DMS 273 treated with DMSO at 0.1 percent for 48 hours (cell line): ENCODE measurements around the gene NEK8.

Source experiments
- DNase-seq: peaks from one replicate; lab custom pipeline; 2025; lab: John Stamatoyannopoulos, UW

Gene NEK8

DNA sequence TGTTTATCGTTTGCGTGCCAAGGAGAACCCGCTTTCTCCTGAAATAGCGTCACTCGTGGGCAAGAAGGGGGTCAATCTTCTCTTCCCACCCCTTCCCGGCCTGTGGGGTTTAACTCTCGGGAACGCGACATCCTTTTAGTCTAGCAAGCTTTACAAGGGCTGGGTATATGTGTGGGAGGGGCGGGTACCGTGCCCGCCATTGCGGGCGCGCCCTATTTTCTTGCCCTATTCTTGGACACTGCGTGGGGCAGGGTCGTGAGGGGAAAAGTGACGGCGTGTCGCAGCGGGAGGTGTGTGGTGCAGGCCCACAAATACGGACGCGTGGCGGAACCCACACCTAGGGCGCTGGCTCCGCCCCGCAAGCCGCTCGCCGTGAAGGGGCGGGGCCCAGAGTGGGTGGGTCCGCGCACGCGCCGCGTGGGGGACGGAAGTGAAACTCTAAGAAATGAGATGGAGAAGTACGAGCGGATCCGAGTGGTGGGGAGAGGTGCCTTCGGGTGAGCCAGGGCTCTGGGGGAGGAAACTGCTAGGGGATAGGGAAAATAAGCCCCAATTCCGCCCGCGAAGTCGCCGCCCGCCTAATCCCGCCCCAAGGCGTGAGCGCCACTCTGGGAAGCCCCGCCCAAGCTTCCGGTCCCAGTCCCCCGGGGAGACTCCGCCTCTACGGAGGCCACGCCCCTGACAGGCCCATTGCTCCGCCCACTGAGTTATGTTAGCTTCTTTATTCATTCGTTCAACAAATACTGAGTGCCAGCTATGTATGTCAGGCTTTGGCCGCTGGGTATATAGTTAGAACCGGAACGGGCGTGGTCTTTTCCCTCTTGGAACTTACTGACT lies at the start of gene NEK8:
Gene NEK8 (plus strand): TSS at position 425 of the 837 bp plus-strand sequence. CDS start 26 bp downstream, at position 451.
- DNase-seq: peak; percentile 62

DNA sequence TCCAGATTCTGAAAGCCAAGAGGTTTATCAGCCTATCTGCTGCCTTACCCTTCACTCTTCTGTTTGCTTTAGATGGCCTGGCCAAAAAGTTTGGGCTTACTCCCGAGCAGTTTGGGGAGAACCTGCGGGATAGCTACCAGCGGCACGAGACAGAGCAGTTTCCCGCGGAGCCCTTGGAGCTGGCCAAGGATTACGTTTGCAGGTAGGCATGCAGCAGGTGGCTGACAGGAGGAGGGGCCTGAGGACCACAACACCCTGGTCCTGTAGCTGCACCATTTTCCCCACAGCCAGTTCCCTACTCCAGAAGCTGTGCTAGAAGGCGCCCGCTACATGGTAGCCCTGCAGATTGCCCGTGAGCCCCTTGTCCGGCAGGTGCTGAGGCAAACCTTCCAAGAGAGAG lies 45.9 kb upstream of the NEK8 start:
- no peak for DNase-seq

DNA sequence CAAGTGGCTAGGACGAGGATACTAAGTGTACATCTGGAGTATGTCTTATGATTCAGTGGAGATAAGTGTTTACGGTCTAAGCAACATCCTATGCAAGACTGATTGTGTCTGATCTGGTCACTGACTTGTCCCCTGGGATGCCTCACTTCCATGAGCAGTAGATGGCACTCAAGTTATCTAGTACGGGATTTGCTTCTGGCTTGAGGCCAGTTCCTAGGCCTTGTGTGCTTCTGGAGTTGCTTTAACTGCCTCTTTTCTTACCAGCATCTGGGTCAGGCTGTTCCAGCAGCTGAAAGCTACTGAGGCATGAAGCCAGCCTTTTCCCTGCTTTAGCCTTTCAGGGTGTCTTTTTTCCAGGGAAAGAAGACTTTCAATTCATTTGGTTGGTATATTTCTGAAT lies 43.6 kb upstream of the NEK8 start:
- peak; percentile 69 for DNase-seq

DNA sequence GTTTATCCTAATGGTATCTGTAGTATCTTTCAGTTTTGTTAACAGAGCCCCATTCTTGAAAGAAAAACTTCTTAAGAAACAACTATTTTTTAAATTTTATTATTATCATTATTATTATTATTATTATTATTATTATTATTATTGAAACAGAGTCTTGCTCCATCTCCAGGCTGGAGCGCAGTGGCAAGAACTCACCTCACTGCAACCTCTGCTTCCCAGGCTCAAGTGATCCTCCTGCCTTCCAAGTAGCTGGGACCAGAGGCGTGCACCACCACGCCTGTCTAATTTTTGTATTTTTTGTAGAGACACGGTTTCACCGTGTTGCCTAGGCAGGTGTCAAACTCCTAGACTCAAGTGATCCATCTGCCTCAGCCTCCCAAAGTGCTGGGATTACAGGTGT lies 43.2 kb upstream of the NEK8 start:
- no peak for DNase-seq

DNA sequence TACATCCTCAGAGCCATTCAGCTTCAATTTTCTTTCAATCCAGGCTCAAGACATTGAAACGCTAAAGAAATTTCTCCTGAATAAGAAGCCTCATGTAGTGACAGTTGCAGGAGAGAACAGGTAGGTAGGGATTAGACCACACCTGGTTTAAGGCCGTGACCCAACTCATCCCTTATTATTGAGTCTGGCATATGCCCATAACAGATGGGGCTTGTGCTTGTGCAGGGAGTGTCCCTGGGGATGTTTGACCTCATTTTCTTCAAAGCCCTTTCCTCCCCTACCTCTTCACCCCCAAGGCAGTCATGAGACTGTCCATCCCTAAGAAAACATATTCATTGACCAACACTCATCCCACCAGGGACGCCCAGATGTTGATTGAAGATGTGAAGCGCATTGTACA lies 42.3 kb upstream of the NEK8 start:
- DNase-seq: no peak

DNA sequence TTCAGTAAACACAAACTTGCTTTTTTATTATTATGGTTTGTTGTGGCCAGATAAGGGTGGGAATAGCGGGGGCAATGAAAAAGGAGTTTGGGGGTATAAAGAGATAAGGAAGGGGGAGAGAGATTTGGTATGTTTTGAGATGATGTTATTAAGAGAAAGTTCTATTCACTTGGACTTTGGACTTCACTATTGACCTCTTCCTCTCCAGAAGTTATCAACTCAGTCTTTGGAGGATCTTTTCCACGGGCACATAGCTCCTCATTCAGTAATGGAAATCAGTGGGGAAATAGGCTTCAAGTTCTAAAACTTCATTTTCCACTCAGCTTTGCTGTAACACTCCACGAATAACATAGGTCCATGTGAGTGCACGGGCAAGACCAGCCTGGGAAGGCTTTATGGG lies 40.1 kb upstream of the NEK8 start:
- no peak for DNase-seq

DNA sequence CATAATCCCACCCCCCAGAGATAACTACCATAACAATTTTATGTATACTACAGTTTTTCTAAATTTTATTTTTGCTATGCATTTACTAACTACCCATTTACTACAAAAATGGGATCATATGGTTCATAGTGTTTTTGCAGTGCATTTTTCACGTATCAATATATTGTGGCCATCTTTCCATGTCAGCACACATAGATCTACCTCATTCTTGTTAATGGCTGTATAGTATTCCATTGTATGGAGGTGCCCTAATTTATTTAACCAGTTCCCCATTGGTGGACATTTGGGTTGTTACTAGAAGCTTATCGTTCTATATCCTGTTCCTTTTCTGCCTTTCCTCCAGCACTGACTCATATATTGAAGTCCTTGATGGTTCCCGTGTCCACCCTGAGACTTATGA lies 39.6 kb upstream of the NEK8 start:
- no peak for DNase-seq

DNA sequence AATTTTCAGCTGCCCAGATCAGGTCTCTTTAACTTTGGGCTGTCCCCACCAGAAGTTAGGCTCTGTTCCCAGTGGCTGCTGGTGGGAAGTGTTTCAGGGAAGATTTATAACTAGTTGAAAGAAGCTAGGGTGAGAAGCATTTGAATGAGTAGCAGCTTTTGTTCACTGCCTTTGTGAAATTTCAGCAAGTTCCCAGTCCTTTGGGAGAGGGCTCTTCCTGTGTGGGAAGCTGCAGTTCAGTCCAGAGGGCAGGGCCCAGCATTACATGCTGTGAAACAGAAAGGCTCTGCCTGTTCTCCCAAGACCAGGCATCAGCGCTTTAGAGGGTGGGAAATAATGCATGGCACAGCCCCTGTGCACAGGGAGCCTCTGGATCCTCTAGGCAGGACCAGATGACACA lies 34.7 kb upstream of the NEK8 start:
- no peak for DNase-seq

DNA sequence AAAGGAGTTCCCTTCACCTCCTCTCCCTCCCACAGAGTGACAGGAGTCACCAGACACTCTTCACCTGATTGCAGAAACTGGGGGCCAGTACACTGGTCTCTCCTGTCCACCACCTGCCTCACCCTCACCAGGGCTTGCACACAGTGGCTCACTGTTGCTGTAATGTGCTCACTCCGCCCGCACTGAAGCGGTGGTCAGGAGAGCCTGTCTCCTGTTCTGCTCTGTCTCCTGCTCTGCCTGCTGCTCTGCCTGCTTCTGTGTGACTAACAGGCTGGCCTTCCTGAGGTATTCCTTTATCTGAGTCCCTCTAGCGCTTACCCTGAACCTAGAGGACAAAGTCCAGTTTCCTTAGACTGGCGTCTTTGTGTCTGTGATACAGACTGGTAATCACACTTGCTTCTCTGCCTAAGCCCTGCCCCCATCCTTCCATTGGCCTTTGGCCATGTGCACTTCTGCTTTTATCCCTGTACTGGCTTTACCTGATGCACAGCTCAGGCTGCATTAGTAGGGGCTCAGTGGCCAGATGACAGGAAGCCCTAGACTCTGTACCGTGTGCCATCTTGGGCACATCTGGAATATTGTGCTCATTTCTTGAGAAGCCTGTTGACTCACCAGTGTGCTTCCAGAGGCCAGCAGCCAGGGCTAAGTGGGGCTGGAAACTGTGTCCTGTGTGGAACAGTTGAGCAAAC lies 30.2 kb upstream of the NEK8 start:
- no peak for DNase-seq

DNA sequence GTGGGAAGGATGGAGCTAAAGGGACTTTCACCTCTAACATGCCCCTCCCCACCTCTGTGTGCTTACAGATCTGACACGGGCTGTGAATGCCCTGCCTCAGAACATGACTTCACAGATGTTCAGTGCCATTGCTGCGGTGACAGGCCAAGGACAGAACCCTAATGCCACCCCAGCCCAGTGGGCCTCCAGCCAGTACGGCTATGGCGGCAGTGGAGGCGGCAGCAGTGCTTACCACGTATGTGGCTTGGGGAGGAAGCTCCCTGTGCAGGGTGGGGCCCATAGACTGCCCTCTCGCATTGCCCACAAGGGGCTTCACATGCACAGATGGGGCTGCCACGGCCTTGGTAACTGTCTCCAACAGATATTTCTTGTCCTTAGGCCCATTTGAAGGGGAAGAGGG lies 28.3 kb upstream of the NEK8 start:
- DNase-seq: no peak

DNA sequence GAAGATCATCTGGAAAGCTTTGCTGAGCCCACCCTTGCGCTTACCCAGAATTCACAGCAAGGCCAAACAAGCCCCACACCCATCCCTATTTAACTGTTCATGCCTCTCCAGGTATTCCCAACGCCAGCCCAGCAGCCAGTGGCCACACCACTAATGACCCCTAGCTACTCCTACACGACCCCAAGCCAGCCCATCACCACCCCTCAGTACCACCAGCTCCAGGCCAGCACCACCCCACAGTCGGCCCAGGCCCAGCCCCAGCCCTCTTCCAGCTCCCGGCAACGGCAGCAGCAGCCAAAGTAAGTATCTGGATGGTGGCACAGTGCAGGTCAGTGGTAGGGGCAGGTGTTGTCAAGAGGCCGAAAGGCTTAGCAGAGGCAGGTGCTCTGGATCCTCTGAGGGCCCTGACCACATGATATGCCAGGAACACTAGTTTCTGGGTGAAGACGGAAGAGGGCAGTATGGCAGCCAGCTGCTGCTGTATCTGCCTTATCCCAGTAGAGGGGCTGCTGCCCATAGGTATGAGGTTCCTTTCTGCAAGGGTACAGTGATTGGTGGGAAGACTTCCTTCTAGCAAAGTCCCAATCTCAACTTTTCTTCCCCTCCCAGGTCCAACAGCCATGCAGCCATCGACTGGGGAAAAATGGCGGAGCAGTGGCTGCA lies 27.6 kb upstream of the NEK8 start:
- DNase-seq: no peak

DNA sequence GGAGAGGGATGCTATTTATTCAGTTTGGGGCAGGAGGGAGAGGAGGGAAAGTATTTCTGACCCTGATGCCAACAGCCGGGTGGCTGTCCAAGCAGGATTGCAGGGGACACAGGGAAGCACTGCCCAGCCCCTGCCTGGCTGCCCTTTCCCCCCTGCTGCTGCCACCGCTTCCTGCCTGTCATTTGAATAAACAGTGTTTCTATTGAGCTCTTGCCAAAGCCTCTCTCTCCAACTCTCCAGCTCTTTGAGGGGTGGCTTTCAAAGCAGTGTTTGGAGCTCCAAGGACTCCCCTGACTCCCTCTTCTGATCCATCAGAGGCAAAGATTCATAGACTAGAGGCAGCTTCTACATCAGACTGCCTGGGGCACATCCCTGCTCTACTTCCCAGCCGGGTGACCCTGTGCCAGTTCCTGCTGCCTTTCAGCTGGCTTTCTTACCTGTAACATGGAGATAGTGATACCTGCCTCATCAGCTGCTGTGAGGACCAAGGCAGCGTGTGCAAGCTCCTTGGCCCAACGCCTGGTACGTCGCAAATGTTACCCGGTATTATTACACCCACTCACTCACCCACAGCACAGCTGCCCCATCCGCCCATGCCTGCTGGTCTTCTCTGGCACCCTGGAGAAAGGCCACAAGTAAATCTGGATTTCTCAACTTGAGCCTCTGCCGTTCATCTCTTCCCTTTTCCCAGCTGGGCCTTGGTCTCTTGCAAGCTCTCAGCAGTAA lies 26.4 kb upstream of the NEK8 start:
- DNase-seq: no peak

DNA sequence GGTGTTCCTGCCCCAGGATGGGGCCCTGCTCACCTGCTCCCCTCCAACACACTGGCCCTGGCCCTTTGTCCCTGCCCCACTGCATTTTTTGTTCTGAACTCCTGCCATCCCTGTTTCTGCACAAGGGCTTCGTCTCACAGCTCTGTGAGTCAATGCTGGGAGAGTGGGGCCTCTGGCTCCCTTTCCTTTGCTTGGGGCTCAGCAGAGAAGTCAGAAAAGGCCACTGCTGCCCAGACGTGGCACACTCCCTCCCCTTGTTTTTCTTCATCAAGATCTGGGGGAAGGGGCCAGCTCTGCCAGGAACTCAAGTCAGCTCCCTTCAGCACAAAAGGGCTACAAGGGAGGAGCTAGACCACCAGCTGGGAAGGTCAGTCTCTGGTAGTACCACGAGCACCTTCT lies 25.8 kb upstream of the NEK8 start:
- no peak for DNase-seq

DNA sequence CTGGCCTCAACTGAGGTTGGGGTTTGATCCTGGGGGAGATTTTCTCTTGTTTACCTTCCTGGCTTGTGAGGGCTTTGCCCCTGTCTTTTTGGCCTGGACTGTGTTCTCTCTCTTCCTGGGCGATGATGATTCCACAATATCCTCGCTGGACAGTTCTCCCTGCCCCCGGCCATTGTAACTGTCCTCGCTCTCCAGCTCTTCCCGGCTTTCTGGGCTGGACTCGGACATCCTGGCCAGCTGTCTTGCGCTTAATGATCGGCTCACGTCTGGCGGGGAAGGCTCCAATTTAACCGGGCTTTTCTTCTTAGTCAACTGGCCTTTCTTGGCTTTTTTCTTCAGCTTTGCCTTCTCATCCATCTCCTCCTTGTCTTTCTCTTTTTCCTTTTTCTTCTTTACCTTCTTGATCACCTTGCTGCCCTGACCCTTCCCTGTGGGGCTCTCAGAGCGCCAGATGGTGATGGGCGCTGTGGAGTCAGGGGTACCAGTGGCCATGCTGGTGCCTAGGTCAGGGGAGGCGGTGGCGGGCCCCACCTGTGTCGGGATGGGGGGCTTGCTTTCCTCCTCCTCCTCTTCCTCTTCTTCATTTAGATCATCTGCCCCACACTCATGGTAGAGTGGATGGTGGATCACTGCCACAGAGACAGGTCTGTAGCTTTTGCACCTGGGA lies 24.9 kb upstream of the NEK8 start:
- no peak for DNase-seq

DNA sequence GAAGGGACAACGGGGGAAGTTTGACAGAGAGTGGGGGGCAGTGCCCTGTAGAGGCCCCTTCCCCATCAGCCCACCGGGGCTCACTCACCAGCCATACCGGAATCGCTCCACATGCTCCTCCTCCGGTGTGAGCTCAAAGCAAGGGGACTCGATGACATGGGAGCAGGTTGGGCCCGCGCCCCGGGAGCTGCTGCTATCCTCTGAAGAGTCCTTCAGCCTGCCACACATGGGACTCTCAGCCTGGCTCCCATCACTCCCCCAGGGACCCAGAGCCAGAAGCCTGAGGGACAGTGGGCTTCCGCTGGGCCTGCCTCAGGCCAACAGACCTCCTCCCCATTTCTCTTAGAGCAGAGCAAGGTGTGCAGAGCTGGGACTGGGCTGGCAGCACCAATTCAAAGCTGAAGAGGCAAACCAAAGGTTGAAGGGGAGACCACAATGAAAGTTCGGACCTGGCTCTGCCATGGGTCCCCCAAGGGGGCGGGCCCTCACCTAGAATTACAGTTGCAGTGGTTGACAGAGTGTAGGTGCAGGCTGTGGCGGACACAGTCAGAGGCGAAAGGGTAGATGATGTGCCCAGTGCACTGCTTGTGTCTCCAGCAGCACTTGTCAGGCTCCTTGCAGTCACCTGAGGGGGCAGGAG lies 24.2 kb upstream of the NEK8 start:
- DNase-seq: no peak

DNA sequence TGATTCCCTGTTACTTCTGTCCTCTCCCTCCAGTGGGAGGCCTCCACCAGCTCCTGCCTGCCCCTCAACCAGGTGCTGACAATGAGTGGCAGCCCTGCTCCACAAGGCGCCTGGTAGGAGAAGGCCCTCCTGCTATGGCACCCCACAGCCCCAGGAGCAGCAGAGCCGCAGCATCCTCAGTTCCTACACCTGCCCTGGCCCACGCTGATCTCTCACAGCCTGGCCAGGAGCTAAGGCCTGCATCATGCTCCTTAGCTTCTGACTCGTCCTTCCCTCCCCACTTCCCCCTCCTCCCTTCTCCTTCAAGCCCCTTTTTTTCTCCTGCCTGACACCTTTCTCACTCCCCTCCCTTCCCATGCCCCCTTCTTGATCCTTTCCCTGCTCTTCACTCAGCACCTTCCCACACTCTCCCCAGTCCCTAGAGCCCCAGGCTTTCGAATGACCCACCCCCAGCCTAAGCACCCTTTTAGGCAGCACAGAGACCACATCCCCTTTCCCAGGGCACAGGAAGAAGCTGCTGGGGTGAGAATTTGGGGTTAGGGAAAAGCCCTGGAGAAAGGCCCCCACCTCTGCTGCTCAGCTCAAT lies 23.4 kb upstream of the NEK8 start:
- DNase-seq: no peak

DNA sequence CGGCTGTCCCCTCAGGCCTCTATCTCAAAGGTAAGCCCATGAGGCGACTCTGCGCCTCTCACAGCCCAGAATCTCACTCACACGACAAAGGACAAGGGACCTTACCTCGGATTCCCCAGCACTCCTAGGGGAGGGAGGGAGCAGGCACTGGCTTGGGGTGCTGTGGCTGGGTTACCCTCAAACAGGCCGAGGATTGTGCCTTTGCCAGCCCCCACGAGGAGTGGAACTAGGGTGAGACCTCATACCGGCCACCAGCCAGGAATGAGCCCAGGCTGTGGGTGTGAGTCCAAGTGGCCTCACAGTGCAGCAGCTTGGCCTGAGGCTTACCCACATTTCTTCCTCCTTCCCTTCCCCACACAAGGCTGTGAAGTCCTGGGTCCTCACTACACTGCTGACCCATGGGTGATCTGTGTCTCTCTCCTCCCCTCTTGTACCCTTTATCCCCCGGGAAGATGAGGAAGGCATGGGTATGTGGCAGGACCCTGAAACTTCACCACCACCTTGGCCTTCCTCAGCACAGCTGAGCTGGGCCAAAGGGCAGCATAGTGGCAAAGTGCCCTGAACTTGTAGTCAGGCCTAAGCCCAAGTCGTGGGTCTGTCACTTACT lies 22.8 kb upstream of the NEK8 start:
- no peak for DNase-seq

DNA sequence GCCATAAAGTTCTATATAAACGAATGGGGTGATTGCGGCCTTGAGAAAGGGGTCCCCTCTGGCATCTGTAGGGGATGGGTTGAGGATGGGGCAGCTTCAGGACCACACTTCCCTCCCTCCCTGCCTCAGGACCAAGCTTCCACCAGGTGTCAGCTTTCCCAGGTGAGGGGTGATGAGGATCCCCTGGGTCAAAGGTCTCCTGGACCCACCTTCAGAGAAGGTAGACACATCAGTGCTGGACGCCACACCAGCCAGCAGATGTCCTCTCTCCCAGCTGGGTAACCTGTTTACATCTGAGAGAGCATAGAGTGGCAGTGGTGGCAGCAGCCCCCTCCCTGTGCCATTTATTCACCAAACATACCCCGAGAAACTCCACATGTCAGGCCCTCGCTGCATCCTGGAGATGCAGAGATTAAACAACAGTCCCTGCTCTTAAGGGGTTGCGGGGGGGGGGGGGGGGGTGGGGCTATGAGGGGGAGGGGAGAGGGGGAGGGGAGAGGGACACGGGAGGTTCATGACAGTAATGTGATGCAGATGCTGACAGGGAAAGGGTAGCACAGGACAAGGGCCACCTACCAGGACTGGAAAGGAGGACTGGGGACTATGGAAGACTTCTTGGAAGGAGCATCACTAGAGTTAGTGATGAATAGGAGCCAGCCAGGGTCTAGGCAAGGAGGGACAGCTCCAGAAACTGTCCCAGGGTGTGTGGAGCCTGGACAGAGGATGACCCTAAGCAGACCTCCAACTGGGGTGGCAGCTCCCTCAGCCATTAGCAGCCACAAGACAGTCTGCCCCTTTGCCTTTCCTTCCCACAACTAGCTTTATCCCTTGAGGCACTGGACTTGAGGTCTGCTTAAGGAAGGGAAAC lies 21.9 kb upstream of the NEK8 start:
- no peak for DNase-seq

DNA sequence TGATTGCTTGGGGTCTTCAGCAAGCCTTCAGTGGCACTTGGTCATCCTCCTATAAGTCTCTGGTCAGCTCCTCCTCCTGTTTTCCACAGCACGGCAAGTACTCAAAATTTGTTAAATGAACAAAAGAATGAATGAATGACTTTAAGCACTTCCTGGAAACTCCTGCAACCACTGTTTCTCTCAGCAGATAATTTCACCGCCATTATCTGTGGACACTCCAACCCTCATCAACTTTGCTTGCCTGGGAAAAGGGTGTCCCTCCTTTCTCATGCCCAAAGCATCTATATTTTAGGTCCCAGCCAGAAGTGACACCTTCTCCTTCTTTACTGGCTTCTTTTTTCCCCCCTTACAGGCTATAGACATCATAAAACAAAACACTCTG lies 21.3 kb upstream of the NEK8 start:
- DNase-seq: no peak
